ENCODE results near the gene ZNF410.
"Not testable (repeated sequence)": the region's sequence is repeated elsewhere in the genome, so short reads cannot be mapped to it uniquely, and the experiment has no call there.

DNA sequence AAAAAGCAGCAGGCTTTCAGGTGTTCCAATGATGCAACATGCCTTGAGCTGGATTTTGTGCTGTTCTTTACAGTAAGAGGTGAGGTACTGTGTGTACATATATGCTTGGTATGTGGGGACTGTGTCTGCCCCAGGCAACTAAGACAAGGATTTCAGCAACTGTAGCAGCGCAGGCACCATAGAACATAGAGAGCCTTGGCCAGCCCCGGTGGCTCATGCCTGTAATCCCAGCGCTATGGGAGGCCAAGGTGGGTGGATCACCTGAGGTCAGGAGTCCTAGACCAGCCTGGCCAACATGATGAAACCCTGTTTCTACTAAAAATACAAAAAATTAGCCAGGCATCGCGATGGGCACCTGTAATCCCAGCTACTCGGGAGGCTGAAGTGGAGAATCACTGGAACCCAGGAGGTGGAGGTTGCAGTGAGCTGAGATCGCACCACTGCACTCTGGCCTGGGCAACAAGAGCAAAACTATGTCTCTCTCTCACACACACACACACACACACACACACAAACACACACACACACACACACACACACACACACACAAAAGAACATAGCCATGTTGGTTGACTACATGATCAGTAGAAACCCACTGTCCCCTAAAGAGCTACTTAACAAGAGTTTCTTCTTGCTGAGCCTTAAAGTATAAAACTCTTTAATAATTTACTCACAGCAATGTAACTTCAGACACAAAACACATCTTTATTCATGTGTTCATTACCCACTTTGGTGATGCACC lies 48.2 kb upstream of the ZNF410 start:
- TF ChIP-seq BHLHE40 (IDR thresholded peaks at IDR 0.05; ENCODE audit: borderline replicate concordance); SUZ12 (IDR thresholded peaks at IDR 0.05); FOXK2 (IDR thresholded peaks at IDR 0.05): not testable (repeated sequence)
